ENCODE results near the gene UBL3.

The UBL3 gene

GRCh38 chr13:29850213-29850898, at the start of gene UBL3:
TSS of gene UBL3 (minus strand) at chr13:29850617. CDS start at chr13:29849538, 1,079 bp downstream.
- Histone ChIP-seq H3K27me3 (ENCODE audit: control insufficient read depth in 1 of 2, insufficient read depth in 2 of 2, low read length in 2 of 2) (no peaks in the 10 kb centered on the region), H3K9me3 (ENCODE audit: control insufficient read depth in 2 of 2, low read length in 2 of 2) (no peaks in the 10 kb centered on the region), H3K9ac (ENCODE audit: low read length in 2 of 2) (peak within 1 kb of the TSS; percentile 85 to 93), H3K4me1 (ENCODE audit: control insufficient read depth, insufficient read depth, low read length) (peaks cover 7% of the 10 kb centered on the region), H3K4me3 (ENCODE audit: low read length in 2 of 2) (peak within 1 kb of the TSS; percentile 94 to 96), H3K27ac (ENCODE audit: low read length) (peak within 1 kb of the TSS; percentile 93), H3K36me3 (ENCODE audit: control insufficient read depth in 2 of 2, insufficient read depth in 2 of 2, low read length in 2 of 2) (no peaks in the 10 kb centered on the region)

GRCh38 chr13:29897102-29897501, 46.7 kb upstream of the UBL3 start:
- H3K27ac ChIP-seq (ENCODE audit: low read length) = no peak overlapping the region
- H3K9me3 ChIP-seq (ENCODE audit: control insufficient read depth in 2 of 2, low read length in 2 of 2) = peaks cover 0 to 2% of the 10 kb centered on the region in 2 donors
- no peak overlapping the region for H3K4me3 ChIP-seq (ENCODE audit: low read length in 2 of 2)
- H3K4me1 ChIP-seq (ENCODE audit: control insufficient read depth, insufficient read depth, low read length) = no peaks in the 10 kb centered on the region
- no peaks in the 10 kb centered on the region for H3K27me3 ChIP-seq (ENCODE audit: control insufficient read depth in 1 of 2, insufficient read depth in 2 of 2, low read length in 2 of 2)
- H3K9ac ChIP-seq (ENCODE audit: low read length in 2 of 2) = no peak overlapping the region
- H3K36me3 ChIP-seq (ENCODE audit: control insufficient read depth in 2 of 2, insufficient read depth in 2 of 2, low read length in 2 of 2) = no peaks in the 10 kb centered on the region

GRCh38 chr13:29893438-29893837, 43.0 kb upstream of the UBL3 start:
- Histone ChIP-seq H3K36me3 (ENCODE audit: control insufficient read depth in 2 of 2, insufficient read depth in 2 of 2, low read length in 2 of 2) (no peaks in the 10 kb centered on the region), H3K4me3 (ENCODE audit: low read length in 2 of 2) (no peak overlapping the region), H3K9me3 (ENCODE audit: control insufficient read depth in 2 of 2, low read length in 2 of 2) (no peaks in the 10 kb centered on the region), H3K27ac (ENCODE audit: low read length) (no peak overlapping the region), H3K9ac (ENCODE audit: low read length in 2 of 2) (no peak overlapping the region), H3K4me1 (ENCODE audit: control insufficient read depth, insufficient read depth, low read length) (no peaks in the 10 kb centered on the region), H3K27me3 (ENCODE audit: control insufficient read depth in 1 of 2, insufficient read depth in 2 of 2, low read length in 2 of 2) (no peaks in the 10 kb centered on the region)

- no peaks in the 10 kb centered on the region for H3K36me3 ChIP-seq (ENCODE audit: control insufficient read depth in 2 of 2, insufficient read depth in 2 of 2, low read length in 2 of 2)
- no peaks in the 10 kb centered on the region for H3K27me3 ChIP-seq (ENCODE audit: control insufficient read depth in 1 of 2, insufficient read depth in 2 of 2, low read length in 2 of 2)
- no peak overlapping the region for H3K27ac ChIP-seq (ENCODE audit: low read length)
- H3K4me1 ChIP-seq (ENCODE audit: control insufficient read depth, insufficient read depth, low read length) = no peaks in the 10 kb centered on the region
- no peak overlapping the region for H3K9ac ChIP-seq (ENCODE audit: low read length in 2 of 2)
- H3K4me3 ChIP-seq (ENCODE audit: low read length in 2 of 2) = no peak overlapping the region
- H3K9me3 ChIP-seq (ENCODE audit: control insufficient read depth in 2 of 2, low read length in 2 of 2) = no peaks in the 10 kb centered on the region
These were observed 41.7 kb upstream of the UBL3 start for GRCh38 chr13:29892151-29892550.

- H3K27ac ChIP-seq (ENCODE audit: low read length) = no peak overlapping the region
- no peak overlapping the region for H3K9ac ChIP-seq (ENCODE audit: low read length in 2 of 2)
- H3K4me3 ChIP-seq (ENCODE audit: low read length in 2 of 2) = no peak overlapping the region
- H3K4me1 ChIP-seq (ENCODE audit: control insufficient read depth, insufficient read depth, low read length) = no peaks in the 10 kb centered on the region
- no peaks in the 10 kb centered on the region for H3K27me3 ChIP-seq (ENCODE audit: control insufficient read depth in 1 of 2, insufficient read depth in 2 of 2, low read length in 2 of 2)
- no peaks in the 10 kb centered on the region for H3K9me3 ChIP-seq (ENCODE audit: control insufficient read depth in 2 of 2, low read length in 2 of 2)
- H3K36me3 ChIP-seq (ENCODE audit: control insufficient read depth in 2 of 2, insufficient read depth in 2 of 2, low read length in 2 of 2) = no peaks in the 10 kb centered on the region
These were observed 38.7 kb upstream of the UBL3 start for GRCh38 chr13:29889111-29889510.

GRCh38 chr13:29888306-29888705, 37.9 kb upstream of the UBL3 start:
- Histone ChIP-seq H3K27ac (ENCODE audit: low read length) (no peak overlapping the region), H3K9me3 (ENCODE audit: control insufficient read depth in 2 of 2, low read length in 2 of 2) (no peaks in the 10 kb centered on the region), H3K27me3 (ENCODE audit: control insufficient read depth in 1 of 2, insufficient read depth in 2 of 2, low read length in 2 of 2) (no peaks in the 10 kb centered on the region), H3K4me3 (ENCODE audit: low read length in 2 of 2) (no peak overlapping the region), H3K9ac (ENCODE audit: low read length in 2 of 2) (no peak overlapping the region), H3K4me1 (ENCODE audit: control insufficient read depth, insufficient read depth, low read length) (no peaks in the 10 kb centered on the region), H3K36me3 (ENCODE audit: control insufficient read depth in 2 of 2, insufficient read depth in 2 of 2, low read length in 2 of 2) (no peaks in the 10 kb centered on the region)

- Histone ChIP-seq H3K4me3 (ENCODE audit: low read length in 2 of 2) (no peak overlapping the region), H3K27ac (ENCODE audit: low read length) (no peak overlapping the region)
These were observed 37.3 kb upstream of the UBL3 start for GRCh38 chr13:29887686-29888085.

GRCh38 chr13:29887030-29887557, 36.7 kb upstream of the UBL3 start:
- no peaks in the 10 kb centered on the region for H3K36me3 ChIP-seq (ENCODE audit: control insufficient read depth in 2 of 2, insufficient read depth in 2 of 2, low read length in 2 of 2)
- H3K9ac ChIP-seq (ENCODE audit: low read length in 2 of 2) = no peak overlapping the region
- H3K4me1 ChIP-seq (ENCODE audit: control insufficient read depth, insufficient read depth, low read length) = no peaks in the 10 kb centered on the region
- H3K27me3 ChIP-seq (ENCODE audit: control insufficient read depth in 1 of 2, insufficient read depth in 2 of 2, low read length in 2 of 2) = no peaks in the 10 kb centered on the region
- no peak overlapping the region for H3K27ac ChIP-seq (ENCODE audit: low read length)
- no peak overlapping the region for H3K4me3 ChIP-seq (ENCODE audit: low read length in 2 of 2)
- no peaks in the 10 kb centered on the region for H3K9me3 ChIP-seq (ENCODE audit: control insufficient read depth in 2 of 2, low read length in 2 of 2)

More at GRCh38 chr13:29887686-29888085, 37.3 kb upstream of the UBL3 start:
- no peaks in the 10 kb centered on the region for H3K4me1 ChIP-seq (ENCODE audit: control insufficient read depth, insufficient read depth, low read length)
- H3K9ac ChIP-seq (ENCODE audit: low read length in 2 of 2) = no peak overlapping the region
- no peaks in the 10 kb centered on the region for H3K9me3 ChIP-seq (ENCODE audit: control insufficient read depth in 2 of 2, low read length in 2 of 2)
- H3K27me3 ChIP-seq (ENCODE audit: control insufficient read depth in 1 of 2, insufficient read depth in 2 of 2, low read length in 2 of 2) = no peaks in the 10 kb centered on the region
- no peaks in the 10 kb centered on the region for H3K36me3 ChIP-seq (ENCODE audit: control insufficient read depth in 2 of 2, insufficient read depth in 2 of 2, low read length in 2 of 2)

- Histone ChIP-seq H3K9me3 (ENCODE audit: control insufficient read depth in 2 of 2, low read length in 2 of 2) (no peaks in the 10 kb centered on the region), H3K4me1 (ENCODE audit: control insufficient read depth, insufficient read depth, low read length) (no peaks in the 10 kb centered on the region), H3K36me3 (ENCODE audit: control insufficient read depth in 2 of 2, insufficient read depth in 2 of 2, low read length in 2 of 2) (no peaks in the 10 kb centered on the region), H3K27me3 (ENCODE audit: control insufficient read depth in 1 of 2, insufficient read depth in 2 of 2, low read length in 2 of 2) (no peaks in the 10 kb centered on the region), H3K4me3 (ENCODE audit: low read length in 2 of 2) (no peak overlapping the region), H3K9ac (ENCODE audit: low read length in 2 of 2) (no peak overlapping the region), H3K27ac (ENCODE audit: low read length) (no peak overlapping the region)
These were observed 36.0 kb upstream of the UBL3 start for GRCh38 chr13:29886446-29886845.

GRCh38 chr13:29885989-29886388, 35.6 kb upstream of the UBL3 start:
- Histone ChIP-seq H3K4me1 (ENCODE audit: control insufficient read depth, insufficient read depth, low read length) (no peaks in the 10 kb centered on the region), H3K9ac (ENCODE audit: low read length in 2 of 2) (no peak overlapping the region), H3K36me3 (ENCODE audit: control insufficient read depth in 2 of 2, insufficient read depth in 2 of 2, low read length in 2 of 2) (no peaks in the 10 kb centered on the region), H3K9me3 (ENCODE audit: control insufficient read depth in 2 of 2, low read length in 2 of 2) (no peaks in the 10 kb centered on the region), H3K4me3 (ENCODE audit: low read length in 2 of 2) (no peak overlapping the region), H3K27ac (ENCODE audit: low read length) (no peak overlapping the region), H3K27me3 (ENCODE audit: control insufficient read depth in 1 of 2, insufficient read depth in 2 of 2, low read length in 2 of 2) (no peaks in the 10 kb centered on the region)

- H3K4me1 ChIP-seq (ENCODE audit: control insufficient read depth, insufficient read depth, low read length) = no peaks in the 10 kb centered on the region
- no peaks in the 10 kb centered on the region for H3K36me3 ChIP-seq (ENCODE audit: control insufficient read depth in 2 of 2, insufficient read depth in 2 of 2, low read length in 2 of 2)
- H3K9me3 ChIP-seq (ENCODE audit: control insufficient read depth in 2 of 2, low read length in 2 of 2) = no peaks in the 10 kb centered on the region
- H3K27me3 ChIP-seq (ENCODE audit: control insufficient read depth in 1 of 2, insufficient read depth in 2 of 2, low read length in 2 of 2) = no peaks in the 10 kb centered on the region
- no peak overlapping the region for H3K4me3 ChIP-seq (ENCODE audit: low read length in 2 of 2)
- no peak overlapping the region for H3K9ac ChIP-seq (ENCODE audit: low read length in 2 of 2)
- no peak overlapping the region for H3K27ac ChIP-seq (ENCODE audit: low read length)
These were observed 34.4 kb upstream of the UBL3 start for GRCh38 chr13:29884671-29885430.
